T47D (cell line): ENCODE measurements around the gene FNDC10.

ENCODE experiments used
- DNase-seq, 2 experiments: peaks; one replicate each; pipeline versions ENCODE4 v3.0.0 to v3.0.0-alpha.2; 2011 to 2012; ENCODE audit warnings: low read depth in 1 of 2, low spot score in 1 of 2
- JUND ChIP-seq: IDR thresholded peaks from 2 replicates; pipeline ENCODE4 v1.6.1; 2012; ENCODE audit warnings: low read depth
- in situ Hi-C: cut with HindIII; loops from 2 replicates; pipeline ENCODE4 v1.10.0; 2016; ENCODE audit warnings: low sequenced_read_pairs, low pct_unique_long_range_greater_than_20kb

The FNDC10 gene

GRCh38 chr1:1624443-1625403 is 24.8 kb upstream of the FNDC10 start:
- DNase-seq: no peak
- TF ChIP-seq JUND: no peak
- in situ Hi-C loops: no loop called here

GRCh38 chr1:1623631-1624442 is 23.9 kb upstream of the FNDC10 start:
- in situ Hi-C loops: no loop called here
- DNase-seq: no peak
- TF ChIP-seq JUND: no peak

- in situ Hi-C loops: no loop called here
- no peak for TF ChIP-seq JUND
- no peak for DNase-seq
Measured at GRCh38 chr1:1623181-1623630, 23.3 kb upstream of the FNDC10 start.

- no peak for DNase-seq
Measured at GRCh38 chr1:1622788-1623094, 22.8 kb upstream of the FNDC10 start.

GRCh38 chr1:1622010-1622787 is 22.3 kb upstream of the FNDC10 start:
- in situ Hi-C loops: no loop called here
- TF ChIP-seq JUND: no peak
- no peak for DNase-seq

More at GRCh38 chr1:1622788-1623094, 22.8 kb upstream of the FNDC10 start:
- in situ Hi-C loops: no loop called here
- TF ChIP-seq JUND: no peak

GRCh38 chr1:1621173-1622009 is 21.5 kb upstream of the FNDC10 start:
- no peak for TF ChIP-seq JUND
- DNase-seq: no peak
- in situ Hi-C loops: no loop called here

- in situ Hi-C loops: no loop called here
- DNase-seq: no peak
- TF ChIP-seq JUND: no peak
Measured at GRCh38 chr1:1620433-1621139, 20.7 kb upstream of the FNDC10 start.

GRCh38 chr1:1619917-1620361 is 20.0 kb upstream of the FNDC10 start:
- TF ChIP-seq JUND: no peak

GRCh38 chr1:1618396-1619068 is 18.6 kb upstream of the FNDC10 start:
- in situ Hi-C loops: no loop called here
- no peak for TF ChIP-seq JUND
- DNase-seq: no peak

More at GRCh38 chr1:1619917-1620361, 20.0 kb upstream of the FNDC10 start:
- in situ Hi-C loops: no loop called here
- DNase-seq: no peak

GRCh38 chr1:1617925-1618324 is 18.0 kb upstream of the FNDC10 start:
- in situ Hi-C loops: no loop called here
- no peak for TF ChIP-seq JUND
- no peak for DNase-seq
